Activated naive CD4-positive, alpha-beta T cell treated with anti-CD3 and anti-CD28 coated beads, Interleukin-2, amount 50 U/mL, for 24 hours (primary cell): Measurements from ENCODE around the gene HSP90B1.
A peak's percentile ranks its signal among the peaks of the same experiment; 100 is the strongest.

Experiments
- H3K27ac Mint-ChIP-seq: one replicate; pipeline ENCODE4 v1.8.0; 2021; ENCODE audit warnings: mild to moderate bottlenecking, mixed read lengths
- H3K27me3 Mint-ChIP-seq: one replicate; pipeline ENCODE4 v1.8.0; 2021; ENCODE audit warnings: mixed read lengths
- H3K36me3 Mint-ChIP-seq: one replicate; pipeline ENCODE4 v1.8.0; 2021; ENCODE audit warnings: mixed read lengths
- H3K4me1 Mint-ChIP-seq: one replicate; pipeline ENCODE4 v1.8.0; 2021; ENCODE audit warnings: mixed read lengths
- H3K4me3 Mint-ChIP-seq: one replicate; pipeline ENCODE4 v1.8.0; 2021; ENCODE audit warnings: mild to moderate bottlenecking, mixed read lengths
- H3K9me3 Mint-ChIP-seq: one replicate; pipeline ENCODE4 v1.8.0; 2021; ENCODE audit warnings: mixed read lengths

HSP90B1 gene

GRCh38 chr12:103913100-103913499 lies 17.1 kb upstream of the HSP90B1 start:
- no peak overlapping the region for H3K4me3 Mint-ChIP-seq
- no peak overlapping the region for H3K27ac Mint-ChIP-seq
- peaks cover 3% of the 10 kb centered on the region for H3K36me3 Mint-ChIP-seq
- H3K27me3 Mint-ChIP-seq: no peaks in the 10 kb centered on the region
- H3K9me3 Mint-ChIP-seq: peaks cover 5% of the 10 kb centered on the region
- H3K4me1 Mint-ChIP-seq: peaks cover 18% of the 10 kb centered on the region

- peaks cover 3% of the 10 kb centered on the region for H3K36me3 Mint-ChIP-seq
- H3K9me3 Mint-ChIP-seq: peaks cover 5% of the 10 kb centered on the region
- no peak overlapping the region for H3K27ac Mint-ChIP-seq
- no peaks in the 10 kb centered on the region for H3K27me3 Mint-ChIP-seq
- H3K4me1 Mint-ChIP-seq: no peaks in the 10 kb centered on the region
- H3K4me3 Mint-ChIP-seq: no peak overlapping the region
Observed at GRCh38 chr12:103915306-103915705, 14.9 kb upstream of the HSP90B1 start.

- Mint-ChIP-seq H3K36me3 (peaks cover 3% of the 10 kb centered on the region), H3K27ac (no peak overlapping the region), H3K4me1 (no peaks in the 10 kb centered on the region), H3K9me3 (peaks cover 5% of the 10 kb centered on the region), H3K27me3 (no peaks in the 10 kb centered on the region), H3K4me3 (no peak overlapping the region)
Observed at GRCh38 chr12:103917873-103918272, 12.3 kb upstream of the HSP90B1 start.

- Mint-ChIP-seq H3K27me3 (no peaks in the 10 kb centered on the region), H3K27ac (peak overlapping the region; percentile 83), H3K9me3 (no peaks in the 10 kb centered on the region), H3K4me1 (peaks cover 27% of the 10 kb centered on the region), H3K36me3 (no peaks in the 10 kb centered on the region), H3K4me3 (peak overlapping the region; percentile 60)
Observed at GRCh38 chr12:103924761-103925641, 5.2 kb upstream of the HSP90B1 start.

- H3K36me3 Mint-ChIP-seq: peaks cover 12% of the 10 kb centered on the region
- H3K27me3 Mint-ChIP-seq: no peaks in the 10 kb centered on the region
- H3K27ac Mint-ChIP-seq: peak overlapping the region; percentile 100
- H3K4me1 Mint-ChIP-seq: peaks cover 49% of the 10 kb centered on the region
- peak overlapping the region; percentile 96 for H3K4me3 Mint-ChIP-seq
- H3K9me3 Mint-ChIP-seq: no peaks in the 10 kb centered on the region
Observed at GRCh38 chr12:103928682-103929045, 1.5 kb upstream of the HSP90B1 start.

- Mint-ChIP-seq H3K9me3 (no peaks in the 10 kb centered on the region), H3K36me3 (peaks cover 15% of the 10 kb centered on the region), H3K4me3 (peak overlapping the region; percentile 96), H3K4me1 (peaks cover 53% of the 10 kb centered on the region), H3K27me3 (no peaks in the 10 kb centered on the region), H3K27ac (peak overlapping the region; percentile 100)
Observed at GRCh38 chr12:103929046-103929783, 995 bp upstream of the HSP90B1 start.

GRCh38 chr12:103929784-103930033 lies 501 bp upstream of the HSP90B1 start:
- Mint-ChIP-seq H3K36me3 (peaks cover 17% of the 10 kb centered on the region), H3K4me1 (peaks cover 57% of the 10 kb centered on the region), H3K4me3 (peak overlapping the region; percentile 96), H3K27ac (peak overlapping the region; percentile 100), H3K27me3 (no peaks in the 10 kb centered on the region), H3K9me3 (no peaks in the 10 kb centered on the region)

- Mint-ChIP-seq H3K36me3 (peaks cover 25% of the 10 kb centered on the region), H3K4me3 (peak overlapping the region; percentile 96), H3K9me3 (no peaks in the 10 kb centered on the region), H3K27ac (peak overlapping the region; percentile 100), H3K27me3 (no peaks in the 10 kb centered on the region), H3K4me1 (peaks cover 62% of the 10 kb centered on the region)
Observed at GRCh38 chr12:103930787-103931735, 851 bp downstream of the HSP90B1 start.

- no peaks in the 10 kb centered on the region for H3K9me3 Mint-ChIP-seq
- no peak overlapping the region for H3K27ac Mint-ChIP-seq
- peaks cover 28% of the 10 kb centered on the region for H3K36me3 Mint-ChIP-seq
- no peaks in the 10 kb centered on the region for H3K27me3 Mint-ChIP-seq
- peaks cover 60% of the 10 kb centered on the region for H3K4me1 Mint-ChIP-seq
- peak overlapping the region; percentile 96 for H3K4me3 Mint-ChIP-seq
Observed at GRCh38 chr12:103933237-103933636, 3.0 kb downstream of the HSP90B1 start.

GRCh38 chr12:103936679-103937078 lies 6.5 kb downstream of the HSP90B1 start:
- no peaks in the 10 kb centered on the region for H3K27me3 Mint-ChIP-seq
- H3K4me3 Mint-ChIP-seq: no peak overlapping the region
- H3K36me3 Mint-ChIP-seq: peaks cover 37% of the 10 kb centered on the region
- H3K27ac Mint-ChIP-seq: no peak overlapping the region
- H3K9me3 Mint-ChIP-seq: no peaks in the 10 kb centered on the region
- H3K4me1 Mint-ChIP-seq: peaks cover 62% of the 10 kb centered on the region

- no peaks in the 10 kb centered on the region for H3K27me3 Mint-ChIP-seq
- no peaks in the 10 kb centered on the region for H3K9me3 Mint-ChIP-seq
- H3K4me1 Mint-ChIP-seq: peaks cover 32% of the 10 kb centered on the region
- H3K36me3 Mint-ChIP-seq: peaks cover 32% of the 10 kb centered on the region
- H3K27ac Mint-ChIP-seq: no peak overlapping the region
- no peak overlapping the region for H3K4me3 Mint-ChIP-seq
Observed at GRCh38 chr12:103944964-103945363, 14.8 kb downstream of the HSP90B1 start.

GRCh38 chr12:103947871-103948555 lies 17.8 kb downstream of the HSP90B1 start:
- peaks cover 19% of the 10 kb centered on the region for H3K36me3 Mint-ChIP-seq
- no peaks in the 10 kb centered on the region for H3K27me3 Mint-ChIP-seq
- peak overlapping the region; percentile 35 for H3K27ac Mint-ChIP-seq
- no peaks in the 10 kb centered on the region for H3K9me3 Mint-ChIP-seq
- no peak overlapping the region for H3K4me3 Mint-ChIP-seq
- H3K4me1 Mint-ChIP-seq: peaks cover 21% of the 10 kb centered on the region

- H3K4me1 Mint-ChIP-seq: peaks cover 25% of the 10 kb centered on the region
- H3K27ac Mint-ChIP-seq: peak overlapping the region; percentile 8
- no peaks in the 10 kb centered on the region for H3K27me3 Mint-ChIP-seq
- H3K4me3 Mint-ChIP-seq: no peak overlapping the region
- peaks cover 17% of the 10 kb centered on the region for H3K36me3 Mint-ChIP-seq
- no peaks in the 10 kb centered on the region for H3K9me3 Mint-ChIP-seq
Observed at GRCh38 chr12:103948746-103949406, 18.7 kb downstream of the HSP90B1 start.

GRCh38 chr12:103952497-103952896 lies 22.3 kb downstream of the HSP90B1 start:
- peak overlapping the region; percentile 0 for H3K4me3 Mint-ChIP-seq
- no peak overlapping the region for H3K27ac Mint-ChIP-seq
- peaks cover 46% of the 10 kb centered on the region for H3K4me1 Mint-ChIP-seq
- H3K27me3 Mint-ChIP-seq: no peaks in the 10 kb centered on the region
- peaks cover 15% of the 10 kb centered on the region for H3K36me3 Mint-ChIP-seq
- H3K9me3 Mint-ChIP-seq: no peaks in the 10 kb centered on the region
